Naive B cell (primary cell): Measurements from ENCODE around the gene ADAMTSL5. TPM values are rescaled to one million over a fixed set of nuclear protein-coding genes. Genes with fewer than 3 reads are reported as not detected.
A peak's percentile ranks its signal among the peaks of the same experiment; 100 is the strongest.

ENCODE experiments used
- ATAC-seq, 2 donors: fragments of 150-1000 bp; cut with Tn5 transposase; 2 replicates each; pipeline ENCODE4 v1.10.0; 2021; ENCODE audit warnings: low read depth in 2 of 2, mild to moderate bottlenecking in 2 of 2, moderate library complexity in 2 of 2
- DNase-seq: peaks from one replicate; pipeline ENCODE4 v3.0.0; 2022
- H3K27ac Mint-ChIP-seq, 6 donors: one replicate each; pipeline ENCODE4 v1.8.0; 2020 to 2022; ENCODE audit warnings: mild to moderate bottlenecking in 6 of 6, mixed read lengths in 6 of 6, moderate library complexity in 5 of 6, inconsistent platforms in 2 of 6
- H3K27me3 Mint-ChIP-seq, 3 donors: one replicate each; pipeline ENCODE4 v1.8.0; 2021 to 2022; ENCODE audit warnings: mixed read lengths in 3 of 3, mild to moderate bottlenecking in 1 of 3
- H3K36me3 Mint-ChIP-seq, 2 donors: one replicate each; pipeline ENCODE4 v1.8.0; 2020 to 2022; ENCODE audit warnings: mixed read lengths in 2 of 2, inconsistent platforms in 1 of 2, mild to moderate bottlenecking in 1 of 2
- H3K4me1 Mint-ChIP-seq, 3 donors: one replicate each; pipeline ENCODE4 v1.8.0; 2020 to 2022; ENCODE audit warnings: mixed read lengths in 3 of 3, inconsistent platforms in 1 of 3, mild to moderate bottlenecking in 1 of 3, moderate library complexity in 1 of 3
- H3K4me3 Mint-ChIP-seq, 8 donors: one replicate each; pipeline ENCODE4 v1.8.0; 2020 to 2022; ENCODE audit warnings: mild to moderate bottlenecking in 8 of 8, mixed read lengths in 8 of 8, moderate library complexity in 8 of 8, inconsistent platforms in 2 of 8
- H3K9me3 Mint-ChIP-seq, 7 donors: one replicate each; pipeline ENCODE4 v1.8.0; 2020 to 2022; ENCODE audit warnings: mixed read lengths in 7 of 7, mild to moderate bottlenecking in 5 of 7, inconsistent platforms in 2 of 7, moderate library complexity in 1 of 7
- polyA plus RNA-seq, 6 donors: library from polyadenylated mRNA; unstranded; fragments of 300-500 nt; fragmentation: Illumina TruSeq; gene quantifications; one replicate each; pipeline ENCODE4 v1.2.3, GENCODE V29; 2021; ENCODE audit warnings: low read depth in 6 of 6

ADAMTSL5 gene
- polyA plus RNA-seq, 6 donors from 2014 or later: not detected

DNA sequence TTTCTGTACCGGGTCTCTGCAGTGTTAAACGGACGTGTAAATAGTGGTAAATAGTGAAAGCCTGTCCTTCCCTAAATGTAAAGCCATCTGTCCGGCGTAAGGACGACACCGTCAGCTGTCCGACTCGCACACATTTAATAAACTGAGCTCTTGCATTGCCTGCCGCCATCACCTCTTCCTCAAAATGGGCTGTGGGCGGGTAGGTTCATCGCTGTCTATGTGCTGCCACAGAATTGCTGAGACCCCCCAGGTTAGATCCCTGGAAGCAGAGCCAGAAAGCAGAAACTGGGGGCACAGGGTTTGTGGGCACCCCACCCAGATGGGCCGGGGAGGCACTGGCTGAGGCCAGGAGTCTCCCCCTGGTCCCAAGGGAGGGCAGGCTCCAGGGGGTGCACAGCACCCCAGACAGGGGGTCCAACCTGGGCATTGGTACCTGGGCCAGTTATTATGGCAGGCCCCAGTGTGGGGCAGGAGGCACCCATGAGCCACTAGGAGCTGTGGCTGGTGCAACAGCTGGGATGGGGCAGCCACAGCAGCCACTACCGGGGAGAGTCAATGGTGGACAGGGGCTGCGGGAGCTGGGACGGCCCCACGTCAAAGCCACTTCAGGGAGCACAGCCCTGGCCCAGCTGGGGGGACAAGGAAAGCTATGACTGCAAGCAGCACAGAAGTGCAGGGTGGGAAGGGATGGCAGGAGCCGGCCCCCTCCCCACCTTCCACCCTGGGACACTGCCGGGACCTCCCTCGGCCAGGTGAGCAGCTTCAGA, 39.6 kb downstream of the ADAMTSL5 start:
- Mint-ChIP-seq H3K27ac (peak overlapping the region in 2 of 6 donors; percentile 15 to 52), H3K27me3 (peaks cover 0 to 11% (median 0%) of the 10 kb centered on the region in 3 donors)
- no peak for DNase-seq

DNA sequence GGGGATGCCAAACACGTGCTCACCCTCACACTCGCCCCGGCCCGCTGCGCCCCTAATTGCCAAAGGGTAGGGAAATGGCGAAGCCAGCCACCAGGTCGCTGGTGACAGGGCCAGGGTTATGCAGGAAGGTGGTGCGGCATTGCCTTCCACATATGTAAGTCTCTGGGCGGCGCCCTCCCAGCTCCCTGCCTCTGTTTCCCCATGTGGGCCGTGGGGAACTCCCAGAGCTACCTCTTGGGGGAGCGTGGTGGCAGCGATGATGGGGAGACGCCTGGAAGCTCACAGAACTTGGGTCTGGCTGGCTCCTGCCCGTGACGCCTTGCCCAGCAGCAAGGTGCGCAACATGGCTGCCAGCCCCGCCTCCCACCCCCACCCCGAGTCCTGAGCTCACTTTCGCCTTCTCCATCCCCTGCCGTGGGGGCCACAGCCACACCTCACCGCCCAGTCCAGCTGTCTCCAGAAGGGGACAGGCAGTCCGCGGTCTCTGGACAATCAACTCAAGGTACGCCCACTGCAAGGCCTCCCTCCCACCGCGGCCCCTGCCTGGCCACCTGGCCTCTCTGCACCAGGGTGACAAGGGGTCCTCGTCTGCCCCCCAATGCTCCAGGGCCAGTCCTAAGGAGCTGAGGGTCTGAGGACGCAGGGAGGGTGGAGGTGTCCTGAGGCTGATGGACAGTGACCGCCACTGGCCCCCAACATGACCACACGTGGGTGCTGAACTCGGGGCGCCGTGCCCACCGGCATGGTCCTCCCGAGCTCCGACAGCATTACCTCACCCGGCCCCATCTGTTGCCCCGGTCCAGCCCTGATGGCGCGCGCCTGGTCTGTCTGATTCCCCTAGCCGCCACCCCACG, 40.4 kb downstream of the ADAMTSL5 start:
- Mint-ChIP-seq H3K36me3 (no peaks in the 10 kb centered on the region), H3K27me3 (peaks cover 0 to 11% (median 0%) of the 10 kb centered on the region in 3 donors), H3K4me1 (peaks cover 10 to 27% (median 12%) of the 10 kb centered on the region in 3 donors), H3K27ac (no peak overlapping the region), H3K9me3 (no peaks in the 10 kb centered on the region), H3K4me3 (peak overlapping the region in 5 of 8 donors; percentile 20 to 81 (median 36))
- no peak for DNase-seq
- no peak for ATAC-seq

More for the DNA sequence above, 39.6 kb downstream of the ADAMTSL5 start:
- peak overlapping the region in 3 of 8 donors; percentile 20 to 63 (median 46) for H3K4me3 Mint-ChIP-seq
- H3K9me3 Mint-ChIP-seq: no peaks in the 10 kb centered on the region
- H3K36me3 Mint-ChIP-seq: no peaks in the 10 kb centered on the region
- ATAC-seq: no peak
- H3K4me1 Mint-ChIP-seq: peaks cover 11 to 34% (median 13%) of the 10 kb centered on the region in 3 donors

DNA sequence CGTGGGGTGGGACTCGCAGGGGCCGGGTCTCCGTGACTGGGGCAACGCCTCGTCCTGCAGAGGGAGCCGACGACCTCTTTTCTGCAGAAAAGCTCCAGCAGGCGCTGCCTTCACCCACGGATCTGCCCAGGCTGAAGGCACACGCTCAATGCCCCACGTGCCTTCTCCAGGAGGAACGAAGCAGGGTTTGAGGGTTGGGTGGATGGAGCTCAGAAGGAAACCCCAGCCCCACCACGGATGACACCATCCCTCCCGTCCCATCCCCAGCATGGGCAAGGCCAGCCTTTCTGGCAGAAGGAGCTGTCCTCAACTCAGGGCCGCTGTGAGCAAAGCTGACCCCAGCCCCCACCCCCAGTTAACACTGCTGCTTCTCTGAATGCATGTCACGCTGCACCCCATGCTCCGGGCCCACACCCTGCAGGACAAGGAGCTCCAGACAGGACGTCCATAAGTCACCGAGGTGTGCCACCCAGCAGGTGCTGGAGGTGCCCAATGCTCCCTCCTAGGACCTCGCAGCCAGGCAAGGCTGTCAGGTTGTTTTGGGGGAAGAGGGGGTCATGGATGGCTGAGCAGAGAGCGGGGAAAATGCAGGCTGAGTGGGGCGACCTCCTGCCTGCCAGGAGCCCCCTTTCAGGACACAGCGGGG, 41.2 kb downstream of the ADAMTSL5 start:
- H3K4me1 Mint-ChIP-seq: peaks cover 6 to 19% (median 7%) of the 10 kb centered on the region in 3 donors
- no peaks in the 10 kb centered on the region for H3K9me3 Mint-ChIP-seq
- peaks cover 0 to 15% (median 0%) of the 10 kb centered on the region in 3 donors for H3K27me3 Mint-ChIP-seq
- H3K27ac Mint-ChIP-seq: no peak overlapping the region
- ATAC-seq (peak; percentile 14 to 16), DNase-seq (no peak)
- peak overlapping the region in 6 of 8 donors; percentile 54 to 89 (median 74) for H3K4me3 Mint-ChIP-seq
- H3K36me3 Mint-ChIP-seq: no peaks in the 10 kb centered on the region

DNA sequence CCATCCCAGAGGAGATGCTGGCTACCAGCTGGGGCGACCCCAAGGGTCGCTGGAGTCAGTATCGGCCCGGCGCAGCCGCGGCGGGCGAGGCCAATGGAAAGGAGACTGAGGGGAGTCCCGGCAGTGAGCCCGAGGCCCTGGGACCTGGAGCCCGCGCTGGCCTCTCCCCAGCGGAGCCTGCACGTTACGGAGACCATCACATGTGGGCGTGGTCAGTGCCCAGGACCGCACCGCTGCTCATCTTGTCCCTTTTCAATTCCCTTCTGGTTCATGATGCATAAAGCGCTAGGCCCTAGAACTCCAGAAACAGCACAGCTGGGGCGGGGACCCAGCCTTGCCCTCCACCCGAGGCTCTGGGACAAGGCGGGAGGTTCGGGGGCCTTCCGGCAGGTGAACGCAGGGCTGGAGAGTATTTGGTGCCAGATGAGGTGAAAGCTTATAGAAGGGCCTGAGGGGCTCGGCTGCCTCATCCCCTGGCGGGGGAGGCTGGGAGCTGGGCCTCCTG, 41.8 kb downstream of the ADAMTSL5 start:
- no peaks in the 10 kb centered on the region for H3K9me3 Mint-ChIP-seq
- no peak for DNase-seq
- H3K27me3 Mint-ChIP-seq: peaks cover 0 to 16% (median 0%) of the 10 kb centered on the region in 3 donors
- H3K36me3 Mint-ChIP-seq: no peaks in the 10 kb centered on the region
- peak overlapping the region; percentile 40 to 89 (median 78) for H3K4me3 Mint-ChIP-seq
- peak; percentile 14 to 18 for ATAC-seq
- peaks cover 6 to 16% (median 7%) of the 10 kb centered on the region in 3 donors for H3K4me1 Mint-ChIP-seq
- H3K27ac Mint-ChIP-seq: peak overlapping the region in 1 of 6 donors; percentile 39

DNA sequence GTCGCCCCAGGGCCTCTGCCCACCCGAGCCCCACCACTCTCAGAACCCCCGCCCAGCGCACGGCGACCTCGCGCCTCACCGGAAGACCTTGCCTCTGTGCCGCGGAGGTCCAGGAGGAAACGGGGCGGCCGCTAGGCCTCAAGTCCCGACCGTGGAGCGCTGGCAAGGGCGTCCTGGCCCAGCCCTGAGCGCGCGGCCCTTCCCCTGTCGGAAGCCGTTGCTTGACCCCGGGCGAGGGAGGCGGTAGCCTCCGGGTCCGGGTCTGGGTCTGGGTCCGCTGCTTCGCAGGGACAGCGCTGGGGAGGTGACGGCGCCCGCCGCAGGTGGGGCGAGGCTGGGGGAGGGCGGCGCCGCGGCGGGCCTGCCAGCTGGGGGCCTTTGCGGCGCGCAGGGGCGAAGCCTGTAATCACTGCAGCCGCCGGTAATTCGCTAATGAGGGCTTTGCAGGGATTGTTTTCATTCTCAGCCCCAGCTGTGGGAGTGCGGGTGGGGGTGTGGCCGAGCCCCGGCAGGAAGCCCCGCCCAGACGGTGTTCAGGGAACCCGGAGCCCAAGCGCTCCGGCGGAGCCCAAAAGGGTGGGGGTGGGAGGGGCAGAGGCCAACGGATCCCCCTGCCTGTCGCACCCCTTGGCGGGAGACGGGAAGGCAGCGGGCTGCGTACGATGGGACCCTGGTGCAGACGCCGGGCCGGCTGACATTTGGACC, 42.4 kb downstream of the ADAMTSL5 start:
- H3K27ac Mint-ChIP-seq: no peak overlapping the region
- peak; percentile 62 to 70 for ATAC-seq

DNA sequence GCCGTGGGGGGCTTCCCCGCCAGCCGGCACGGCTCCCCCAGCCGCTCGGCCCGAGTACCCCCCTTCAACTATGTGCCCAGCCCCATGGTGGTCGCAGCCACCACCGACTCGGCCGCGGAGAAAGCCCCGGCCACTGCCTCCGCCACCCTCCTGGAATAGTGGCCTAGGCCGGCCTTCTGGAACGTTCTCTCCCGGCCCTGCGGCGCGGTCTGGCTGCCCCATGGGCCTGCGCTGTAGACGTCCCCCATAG, 42.8 kb downstream of the ADAMTSL5 start:
- H3K9me3 Mint-ChIP-seq: no peaks in the 10 kb centered on the region
- H3K4me1 Mint-ChIP-seq: peaks cover 6 to 16% (median 7%) of the 10 kb centered on the region in 3 donors
- no peak for DNase-seq
- H3K4me3 Mint-ChIP-seq: peak overlapping the region; percentile 54 to 90 (median 81)
- H3K27me3 Mint-ChIP-seq: peaks cover 0 to 16% (median 0%) of the 10 kb centered on the region in 3 donors
- ATAC-seq: no peak
- peak overlapping the region in 1 of 6 donors; percentile 63 for H3K27ac Mint-ChIP-seq
- no peaks in the 10 kb centered on the region for H3K36me3 Mint-ChIP-seq

More for the DNA sequence above, 42.4 kb downstream of the ADAMTSL5 start:
- no peaks in the 10 kb centered on the region for H3K36me3 Mint-ChIP-seq
- DNase-seq: peak; percentile 58
- peaks cover 0 to 16% (median 0%) of the 10 kb centered on the region in 3 donors for H3K27me3 Mint-ChIP-seq
- peaks cover 6 to 16% (median 7%) of the 10 kb centered on the region in 3 donors for H3K4me1 Mint-ChIP-seq
- peak overlapping the region; percentile 54 to 90 (median 81) for H3K4me3 Mint-ChIP-seq
- no peaks in the 10 kb centered on the region for H3K9me3 Mint-ChIP-seq

DNA sequence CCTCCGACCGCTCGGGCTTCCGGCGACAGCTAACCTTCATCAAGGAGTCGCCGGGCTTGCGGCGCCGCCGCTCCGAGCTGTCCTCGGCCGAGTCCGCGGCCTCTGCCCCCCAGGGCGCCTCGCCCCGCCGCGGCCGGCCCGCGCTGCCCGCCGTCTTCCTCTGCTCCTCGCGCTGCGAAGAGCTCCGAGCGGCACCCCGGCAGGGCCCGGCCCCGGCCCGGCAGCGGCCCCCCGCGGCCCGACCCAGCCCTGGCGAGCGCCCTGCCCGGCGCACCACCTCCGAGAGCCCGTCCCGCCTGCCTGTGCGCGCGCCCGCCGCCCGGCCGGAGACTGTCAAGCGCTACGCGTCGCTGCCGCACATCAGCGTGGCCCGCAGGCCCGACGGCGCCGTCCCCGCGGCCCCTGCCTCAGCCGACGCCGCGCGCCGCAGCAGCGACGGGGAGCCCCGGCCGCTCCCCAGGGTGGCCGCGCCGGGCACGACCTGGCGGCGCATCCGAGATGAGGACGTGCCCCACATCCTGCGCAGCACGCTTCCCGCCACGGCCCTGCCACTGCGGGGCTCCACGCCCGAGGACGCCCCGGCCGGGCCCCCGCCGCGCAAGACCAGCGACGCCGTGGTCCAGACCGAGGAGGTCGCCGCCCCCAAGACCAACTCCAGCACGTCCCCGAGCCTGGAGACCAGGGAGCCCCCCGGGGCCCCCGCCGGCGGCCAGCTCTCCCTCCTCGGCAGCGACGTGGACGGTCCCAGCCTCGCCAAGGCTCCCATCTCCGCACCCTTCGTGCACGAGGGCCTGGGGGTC, 43.4 kb downstream of the ADAMTSL5 start:
- H3K27ac Mint-ChIP-seq: no peak overlapping the region
- peak overlapping the region in 4 of 8 donors; percentile 54 to 89 (median 81) for H3K4me3 Mint-ChIP-seq
- no peaks in the 10 kb centered on the region for H3K9me3 Mint-ChIP-seq

DNA sequence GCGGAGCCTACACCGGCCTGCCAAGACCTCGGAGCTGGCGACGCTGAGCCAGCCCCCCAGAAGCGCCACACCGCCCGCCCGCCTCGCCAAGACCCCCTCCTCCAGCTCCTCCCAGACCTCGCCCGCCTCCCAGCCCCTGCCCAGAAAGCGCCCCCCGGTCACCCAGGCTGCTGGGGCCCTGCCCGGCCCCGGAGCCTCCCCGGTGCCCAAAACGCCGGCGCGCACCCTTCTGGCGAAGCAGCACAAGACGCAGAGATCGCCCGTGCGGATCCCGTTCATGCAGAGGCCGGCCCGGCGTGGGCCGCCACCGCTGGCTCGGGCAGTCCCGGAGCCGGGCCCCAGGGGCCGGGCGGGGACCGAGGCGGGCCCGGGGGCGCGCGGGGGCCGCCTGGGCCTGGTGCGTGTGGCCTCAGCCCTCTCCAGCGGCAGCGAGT, 44.0 kb downstream of the ADAMTSL5 start:
- no peak for DNase-seq
- no peak overlapping the region for H3K27ac Mint-ChIP-seq
- peak; percentile 15 to 17 for ATAC-seq
- H3K4me1 Mint-ChIP-seq: peaks cover 6 to 16% (median 7%) of the 10 kb centered on the region in 3 donors
- peaks cover 0 to 16% (median 0%) of the 10 kb centered on the region in 3 donors for H3K27me3 Mint-ChIP-seq
- no peaks in the 10 kb centered on the region for H3K36me3 Mint-ChIP-seq
- H3K9me3 Mint-ChIP-seq: no peaks in the 10 kb centered on the region
- H3K4me3 Mint-ChIP-seq: peak overlapping the region in 6 of 8 donors; percentile 30 to 77 (median 52)

More for the DNA sequence above, 43.4 kb downstream of the ADAMTSL5 start:
- Mint-ChIP-seq H3K4me1 (peaks cover 6 to 16% (median 7%) of the 10 kb centered on the region in 3 donors), H3K27me3 (peaks cover 0 to 16% (median 0%) of the 10 kb centered on the region in 3 donors), H3K36me3 (no peaks in the 10 kb centered on the region)
- DNase-seq (no peak), ATAC-seq (peak; percentile 28 to 29)

DNA sequence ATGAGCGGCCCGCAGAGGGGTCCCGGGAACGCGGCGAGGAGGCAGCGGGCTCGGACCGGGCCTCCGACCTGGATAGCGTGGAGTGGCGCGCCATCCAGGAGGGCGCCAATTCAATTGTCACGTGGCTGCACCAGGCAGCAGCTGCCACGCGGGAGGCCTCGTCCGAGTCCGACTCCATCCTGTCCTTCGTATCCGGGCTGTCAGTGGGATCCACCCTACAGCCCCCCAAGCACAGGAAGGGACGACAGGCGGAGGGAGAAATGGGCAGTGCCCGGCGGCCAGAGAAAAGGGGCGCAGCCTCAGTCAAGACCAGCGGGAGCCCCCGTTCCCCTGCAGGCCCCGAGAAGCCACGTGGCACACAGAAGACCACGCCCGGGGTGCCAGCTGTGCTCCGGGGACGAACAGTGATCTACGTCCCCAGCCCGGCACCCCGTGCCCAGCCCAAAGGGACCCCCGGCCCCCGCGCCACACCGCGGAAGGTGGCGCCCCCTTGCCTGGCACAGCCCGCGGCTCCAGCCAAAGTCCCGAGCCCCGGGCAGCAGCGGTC, 44.5 kb downstream of the ADAMTSL5 start:
- H3K27me3 Mint-ChIP-seq: peaks cover 0 to 16% (median 0%) of the 10 kb centered on the region in 3 donors
- H3K27ac Mint-ChIP-seq: no peak overlapping the region
- peak overlapping the region in 6 of 8 donors; percentile 25 to 82 (median 60) for H3K4me3 Mint-ChIP-seq
- H3K36me3 Mint-ChIP-seq: no peaks in the 10 kb centered on the region
- H3K9me3 Mint-ChIP-seq: no peaks in the 10 kb centered on the region
- peaks cover 5 to 16% (median 6%) of the 10 kb centered on the region in 3 donors for H3K4me1 Mint-ChIP-seq
- ATAC-seq: no peak
- no peak for DNase-seq

DNA sequence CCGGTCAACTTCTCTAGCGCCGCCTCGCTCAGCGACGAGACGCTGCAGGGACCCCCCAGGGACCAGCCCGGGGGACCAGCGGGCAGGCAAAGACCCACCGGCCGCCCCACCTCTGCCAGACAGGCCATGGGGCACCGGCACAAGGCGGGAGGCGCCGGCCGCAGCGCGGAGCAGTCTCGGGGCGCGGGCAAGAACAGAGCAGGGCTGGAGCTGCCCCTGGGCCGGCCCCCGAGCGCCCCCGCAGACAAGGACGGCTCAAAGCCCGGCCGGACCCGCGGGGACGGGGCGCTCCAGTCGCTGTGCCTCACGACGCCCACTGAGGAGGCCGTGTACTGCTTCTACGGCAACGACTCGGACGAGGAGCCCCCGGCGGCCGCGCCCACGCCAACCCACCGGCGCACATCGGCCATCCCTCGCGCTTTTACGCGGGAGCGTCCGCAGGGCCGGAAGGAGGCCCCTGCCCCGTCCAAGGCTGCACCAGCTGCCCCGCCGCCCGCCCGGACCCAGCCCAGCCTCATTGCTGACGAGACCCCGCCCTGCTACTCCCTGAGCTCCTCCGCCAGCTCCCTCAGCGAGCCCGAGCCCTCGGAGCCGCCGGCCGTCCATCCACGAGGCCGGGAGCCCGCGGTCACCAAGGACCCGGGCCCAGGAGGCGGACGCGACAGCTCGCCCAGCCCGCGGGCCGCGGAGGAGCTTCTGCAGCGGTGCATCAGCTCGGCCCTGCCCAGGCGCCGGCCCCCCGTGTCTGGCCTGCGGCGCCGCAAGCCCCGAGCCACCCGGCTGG, 45.1 kb downstream of the ADAMTSL5 start:
- Mint-ChIP-seq H3K27me3 (peaks cover 0 to 16% (median 0%) of the 10 kb centered on the region in 3 donors), H3K9me3 (no peaks in the 10 kb centered on the region), H3K4me1 (peaks cover 4 to 13% (median 6%) of the 10 kb centered on the region in 3 donors), H3K27ac (no peak overlapping the region), H3K4me3 (peak overlapping the region in 2 of 8 donors; percentile 35 to 50), H3K36me3 (no peaks in the 10 kb centered on the region)
- DNase-seq: no peak
- no peak for ATAC-seq

DNA sequence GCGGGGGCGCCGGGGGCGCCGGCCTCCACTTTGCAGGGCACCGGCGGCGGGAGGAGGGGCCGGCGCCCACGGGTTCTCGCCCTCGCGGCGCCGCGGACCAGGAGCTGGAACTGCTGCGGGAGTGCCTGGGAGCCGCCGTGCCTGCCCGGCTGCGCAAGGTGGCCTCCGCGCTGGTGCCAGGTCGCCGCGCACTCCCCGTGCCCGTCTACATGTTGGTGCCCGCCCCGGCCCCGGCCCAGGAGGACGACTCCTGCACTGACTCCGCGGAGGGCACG, 45.7 kb downstream of the ADAMTSL5 start:
- H3K4me3 Mint-ChIP-seq: no peak overlapping the region
- H3K36me3 Mint-ChIP-seq: no peaks in the 10 kb centered on the region
- H3K27ac Mint-ChIP-seq: no peak overlapping the region
- ATAC-seq (no peak), DNase-seq (no peak)
- H3K9me3 Mint-ChIP-seq: no peaks in the 10 kb centered on the region
- peaks cover 4 to 9% (median 6%) of the 10 kb centered on the region in 3 donors for H3K4me1 Mint-ChIP-seq
- peaks cover 0 to 16% (median 0%) of the 10 kb centered on the region in 3 donors for H3K27me3 Mint-ChIP-seq
